Activated gamma-delta T cell treated with Interleukin-2 at 50 U/mL for 16 hours (primary cell): ENCODE results near the gene EDRF1.

Experiments used
- DNase-seq: peaks from one replicate; pipeline ENCODE4 v3.0.0-alpha.2; 2020

The EDRF1 gene

DNA sequence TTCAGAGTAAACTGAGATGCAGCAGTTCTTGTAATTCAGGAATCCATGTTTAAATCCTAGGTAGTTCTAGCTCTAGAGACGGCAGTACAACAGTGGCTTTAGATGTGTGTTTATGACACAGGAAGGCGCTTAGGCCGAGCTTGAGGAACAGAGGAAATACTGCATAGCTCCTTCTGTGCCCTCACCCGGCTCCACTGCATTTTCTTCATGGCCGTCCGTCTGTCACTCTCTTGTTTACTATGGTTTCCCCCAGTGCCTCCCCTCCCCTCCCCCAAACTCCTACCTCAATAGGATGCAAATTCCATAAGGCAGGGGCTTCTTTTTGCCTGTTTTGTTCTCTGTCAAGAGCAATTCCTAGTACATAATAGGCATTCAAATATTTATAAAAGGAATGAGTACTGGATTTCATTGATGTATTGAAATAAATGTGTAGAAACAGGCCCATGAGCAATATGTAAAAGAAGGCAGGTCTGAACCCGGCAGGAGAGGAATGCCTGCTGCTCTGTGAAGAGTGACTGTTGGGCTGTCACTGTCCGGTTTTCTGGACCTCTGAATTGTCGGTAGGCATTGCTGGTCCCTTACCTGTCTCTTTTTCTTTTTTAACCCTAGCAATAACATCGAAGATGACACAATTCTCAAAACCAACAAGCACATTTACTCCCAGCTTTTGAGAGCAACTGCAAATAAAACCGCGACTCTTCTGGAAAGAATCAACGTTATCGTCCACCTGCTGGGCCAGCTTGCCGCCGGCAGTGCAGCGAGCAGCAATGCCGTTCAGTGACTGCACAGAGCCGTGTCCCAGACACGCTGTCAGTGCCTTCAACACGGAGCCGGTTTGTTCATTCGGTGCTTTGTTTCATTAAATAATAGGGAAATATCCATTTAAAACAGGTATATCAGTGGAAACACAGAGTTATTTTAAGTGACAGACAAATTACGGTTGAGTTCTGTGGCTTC lies 43.5 kb downstream of the EDRF1 start:
- no peak for DNase-seq

DNA sequence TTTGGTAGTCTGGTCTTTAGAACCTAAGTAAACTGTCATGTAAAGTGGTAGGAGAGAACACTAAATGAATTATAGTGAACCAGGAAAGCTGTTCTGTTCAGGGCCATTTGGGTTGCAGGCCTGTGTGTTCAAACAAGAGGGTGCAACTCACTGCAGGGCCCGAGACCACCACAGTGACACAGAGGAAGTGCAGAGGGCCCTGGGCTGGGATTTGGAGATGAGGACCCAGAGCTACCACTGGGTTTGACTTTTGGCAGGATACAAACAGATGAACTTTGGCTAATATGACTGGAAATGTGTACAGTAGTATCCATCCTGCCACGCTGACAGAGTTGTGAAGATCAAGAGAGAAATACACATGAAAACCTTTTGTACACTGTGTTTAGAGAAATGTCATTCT lies 46.3 kb downstream of the EDRF1 start:
- no peak for DNase-seq

DNA sequence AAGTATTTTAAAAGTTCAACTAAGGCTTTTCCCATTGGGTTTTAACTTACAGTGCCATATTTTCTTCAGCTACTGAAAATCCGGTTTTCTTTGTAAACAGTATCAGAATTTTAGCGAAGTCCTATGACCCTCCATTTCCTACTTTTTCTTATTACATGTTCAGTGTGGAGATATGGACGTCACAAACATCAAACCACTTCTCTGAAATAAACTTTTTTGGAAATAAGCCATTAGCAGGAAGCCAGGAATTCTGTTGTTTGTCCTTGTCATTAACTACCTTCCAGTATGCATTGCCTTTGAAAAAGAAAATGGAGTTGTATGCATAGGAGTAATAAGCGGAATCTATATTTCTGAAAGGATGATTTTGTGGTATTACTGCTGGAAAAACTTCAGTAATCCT lies 47.0 kb downstream of the EDRF1 start:
- DNase-seq = no peak

DNA sequence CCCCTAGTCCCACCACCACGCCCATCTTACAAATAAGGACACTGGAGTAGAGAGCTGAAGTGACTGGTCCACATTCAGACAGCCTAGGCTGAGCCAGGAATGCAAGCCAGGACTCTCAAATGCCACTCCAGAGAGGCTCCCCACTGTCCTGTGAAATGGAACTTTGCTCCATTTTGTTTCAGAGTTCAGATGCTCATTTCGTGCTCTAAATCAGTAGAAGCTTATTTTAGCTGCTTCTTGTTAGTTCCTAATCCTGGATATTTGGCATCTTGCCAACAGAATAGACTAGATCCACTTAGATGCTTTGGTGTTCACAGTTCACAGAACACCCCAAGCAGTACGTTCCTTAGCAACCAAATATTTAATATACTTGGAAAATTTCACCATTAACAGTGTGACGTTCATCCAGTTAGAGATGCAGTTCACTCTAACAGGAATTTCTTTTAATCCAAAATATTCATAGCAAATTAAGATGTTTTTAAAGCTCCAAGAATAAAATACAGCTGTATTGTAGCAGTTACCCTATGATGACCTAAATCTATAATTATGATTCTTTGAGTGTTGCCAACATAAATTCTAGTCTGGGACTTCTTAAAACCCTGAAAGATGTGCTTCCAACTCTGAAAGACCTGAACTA lies 48.8 kb downstream of the EDRF1 start:
- DNase-seq = no peak

DNA sequence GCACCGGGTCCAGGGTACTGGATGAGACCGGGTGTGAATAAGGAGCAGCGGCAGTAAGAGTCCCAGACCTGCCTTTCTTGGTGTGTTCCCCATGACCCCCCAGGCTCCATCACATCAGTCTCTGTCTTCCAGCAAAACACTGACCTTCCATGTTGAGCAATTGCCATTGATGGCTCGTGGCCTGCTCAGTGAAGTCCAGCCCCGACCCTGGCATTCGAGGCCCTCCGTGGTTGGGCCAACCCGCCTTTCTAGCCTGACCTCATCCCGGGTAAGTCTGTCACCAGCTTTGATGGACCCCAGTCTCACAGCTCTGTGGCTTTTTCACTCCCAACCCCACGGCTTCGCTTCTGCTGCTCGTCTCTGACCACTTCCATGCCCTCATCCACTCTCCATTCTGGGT lies 49.7 kb downstream of the EDRF1 start:
- DNase-seq = no peak

DNA sequence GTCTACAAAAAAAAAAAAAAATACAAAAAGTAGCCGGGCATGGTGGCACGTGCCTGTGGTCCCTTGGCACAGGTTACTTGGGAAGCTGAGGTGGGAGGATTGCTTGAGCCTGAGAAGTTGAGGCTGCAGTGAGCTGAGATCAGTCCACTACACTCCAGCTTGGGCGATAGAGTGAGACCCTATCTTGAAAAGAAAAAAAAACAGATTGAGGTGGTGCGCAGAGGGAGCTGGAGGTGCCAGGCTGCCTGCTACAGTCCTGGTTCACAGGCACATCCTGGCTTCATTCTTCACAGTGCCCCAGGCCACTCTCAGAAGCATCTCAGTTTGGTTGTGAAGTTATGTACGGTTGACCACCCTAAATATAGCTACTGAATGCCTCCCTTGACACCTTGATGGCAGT lies 51.3 kb downstream of the EDRF1 start:
- DNase-seq = no peak

DNA sequence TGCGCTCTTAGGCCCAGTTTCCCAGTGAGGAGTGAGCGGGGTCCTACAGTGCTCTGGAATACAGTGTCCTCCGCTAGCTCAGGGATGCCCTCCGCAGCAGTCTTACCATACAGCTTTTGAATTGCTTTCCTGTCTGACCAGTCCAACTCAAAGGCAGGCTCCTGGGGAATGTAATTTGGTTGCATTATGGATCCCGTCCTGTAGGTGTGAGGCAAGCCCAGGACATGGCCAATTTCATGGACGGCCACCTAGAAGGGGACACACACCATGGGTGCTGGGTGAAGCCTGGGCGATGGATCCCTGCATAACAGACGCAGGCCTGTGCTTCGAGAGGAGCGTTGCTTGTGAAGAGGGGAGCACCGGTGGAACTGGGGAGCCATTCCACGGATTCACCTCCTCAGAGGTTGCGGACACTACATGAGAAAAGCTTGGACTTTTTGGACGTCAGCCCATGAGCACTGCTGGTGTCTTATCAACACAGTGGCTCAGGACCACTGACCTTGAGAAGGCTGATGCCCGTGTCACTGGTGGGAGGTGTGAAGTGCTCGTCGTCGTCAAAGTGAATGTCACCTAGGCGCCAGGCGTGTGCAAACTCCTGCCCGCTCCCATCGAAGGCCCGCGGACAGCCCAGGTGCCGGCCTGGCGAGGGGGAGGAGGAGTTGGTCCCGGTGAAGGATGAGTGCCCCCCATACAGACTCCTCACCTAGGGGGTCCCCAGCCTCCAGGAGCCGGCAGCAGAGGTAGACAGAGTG lies 52.8 kb downstream of the EDRF1 start:
- DNase-seq = no peak

DNA sequence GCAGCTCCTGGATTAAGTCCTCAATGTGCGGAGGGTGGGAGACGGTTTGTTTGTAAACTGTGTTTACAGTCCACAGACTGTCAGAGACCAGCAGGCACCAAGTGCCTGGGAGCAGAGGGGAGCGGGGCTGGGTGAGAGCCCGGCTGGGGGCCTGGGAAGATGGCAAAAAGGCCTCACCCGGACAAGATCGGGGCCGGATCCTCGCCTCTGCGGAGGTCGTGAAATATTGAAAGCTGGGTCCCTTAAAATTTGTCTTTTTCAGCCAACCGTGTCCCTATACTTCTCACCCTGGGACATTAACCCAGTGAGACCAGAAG lies 53.3 kb downstream of the EDRF1 start:
- DNase-seq = no peak

DNA sequence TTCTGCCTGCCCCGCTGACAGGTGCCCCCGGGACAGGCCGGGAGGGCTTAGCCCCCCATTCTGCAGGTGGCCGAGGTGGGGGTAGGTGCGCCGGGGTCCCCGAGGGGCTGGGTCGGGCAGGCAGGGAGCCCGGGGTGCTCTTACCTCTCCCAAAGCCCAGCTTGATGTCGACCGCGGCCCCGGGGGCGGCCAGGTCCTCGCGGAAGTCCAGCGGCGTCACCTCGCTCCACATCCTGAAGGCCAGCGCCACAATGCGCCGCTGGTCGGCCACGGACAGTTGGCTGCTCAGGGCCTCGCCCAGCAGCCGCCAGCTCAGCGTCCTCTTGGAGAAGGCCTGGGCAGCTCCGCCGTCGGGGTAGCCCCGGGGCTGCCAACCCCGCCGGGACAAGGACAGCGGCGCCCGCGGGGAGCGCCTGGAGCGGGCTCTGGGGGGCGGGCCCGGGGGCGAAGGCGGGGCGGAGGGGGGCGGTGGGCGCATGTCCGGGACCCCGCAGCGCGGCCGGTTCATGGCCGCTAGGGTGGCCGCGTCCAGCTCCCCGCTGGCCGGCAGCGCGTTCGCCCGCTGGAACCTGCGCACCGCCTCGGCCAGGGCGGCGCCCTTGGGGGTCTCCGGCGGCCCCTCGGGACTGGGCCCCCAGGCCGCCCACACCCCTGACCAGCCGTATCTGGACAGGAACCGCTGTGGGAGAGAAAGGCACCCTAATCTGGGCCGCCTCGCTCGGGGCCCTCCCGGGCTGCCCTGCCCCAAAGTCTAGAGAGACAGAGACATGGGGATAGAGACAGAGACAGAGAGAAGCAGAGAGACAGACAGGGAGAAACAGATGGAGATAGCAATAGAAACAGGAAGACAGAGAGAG lies 54.4 kb downstream of the EDRF1 start:
- DNase-seq = no peak

DNA sequence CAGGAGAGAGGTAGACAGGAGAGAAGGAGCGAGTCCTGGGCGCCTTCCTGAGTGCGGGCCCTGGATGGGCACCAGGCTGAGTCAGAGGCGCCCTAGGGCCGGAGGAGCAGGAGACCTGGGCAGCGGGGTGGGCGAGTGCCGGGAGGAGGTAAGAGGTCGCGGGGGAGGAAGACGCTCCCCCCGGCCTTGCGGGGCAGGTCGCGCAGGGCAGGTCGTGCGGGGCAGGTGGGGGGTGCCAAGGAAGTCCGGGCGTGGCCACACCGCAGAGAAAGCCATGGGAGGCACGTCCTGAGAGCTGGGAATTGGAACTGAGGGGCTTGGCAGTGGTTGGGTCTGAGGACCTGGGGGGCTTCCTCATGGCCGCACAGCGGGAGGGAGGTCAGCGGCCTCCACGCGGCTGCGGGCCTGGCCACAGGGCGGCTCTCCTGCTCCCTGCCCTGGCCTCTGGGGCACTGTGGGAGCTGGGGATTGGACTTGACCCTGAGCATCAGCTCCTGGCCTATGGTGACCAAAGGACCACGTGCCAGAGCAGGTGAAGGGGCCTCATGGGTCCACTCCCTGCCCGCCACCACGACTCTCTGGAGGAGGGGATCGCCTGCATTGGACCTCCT lies 55.2 kb downstream of the EDRF1 start:
- no peak for DNase-seq

DNA sequence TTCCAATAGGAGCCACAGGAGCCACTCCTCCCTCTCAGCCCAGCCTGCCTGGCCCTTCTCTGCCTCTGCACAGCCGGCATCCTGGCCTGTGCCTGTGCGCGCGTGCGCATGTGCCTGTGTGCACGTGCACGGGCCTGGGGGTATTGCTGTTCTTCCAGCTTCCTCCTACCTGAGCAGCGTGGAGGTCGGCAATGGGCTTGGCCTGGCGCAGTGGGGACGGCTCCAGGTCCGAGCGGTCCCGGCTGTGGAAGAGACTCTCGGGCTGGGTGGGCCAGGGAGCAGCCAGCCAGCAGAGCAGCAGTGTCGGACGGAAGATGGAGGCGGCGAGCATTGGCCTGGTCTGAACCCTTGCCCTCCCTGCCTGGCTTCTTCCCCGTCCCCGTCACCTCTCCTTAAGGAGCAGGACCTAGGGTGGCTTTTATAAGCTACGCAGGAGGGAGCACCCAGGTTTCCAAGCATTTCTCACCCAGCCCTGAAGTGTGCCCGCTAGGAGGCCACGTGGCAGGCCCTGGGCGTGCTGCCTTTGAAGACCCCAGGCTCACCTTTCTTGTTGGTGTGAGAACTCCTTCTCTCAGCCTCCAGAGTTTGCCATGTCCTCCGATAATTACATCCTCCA lies 56.1 kb downstream of the EDRF1 start, which contains the start of gene MMP21:
Gene MMP21 (minus strand): TSS at position 331 of the 616 bp plus-strand sequence. CDS start 0 bp downstream, at position 331.
- no peak for DNase-seq

DNA sequence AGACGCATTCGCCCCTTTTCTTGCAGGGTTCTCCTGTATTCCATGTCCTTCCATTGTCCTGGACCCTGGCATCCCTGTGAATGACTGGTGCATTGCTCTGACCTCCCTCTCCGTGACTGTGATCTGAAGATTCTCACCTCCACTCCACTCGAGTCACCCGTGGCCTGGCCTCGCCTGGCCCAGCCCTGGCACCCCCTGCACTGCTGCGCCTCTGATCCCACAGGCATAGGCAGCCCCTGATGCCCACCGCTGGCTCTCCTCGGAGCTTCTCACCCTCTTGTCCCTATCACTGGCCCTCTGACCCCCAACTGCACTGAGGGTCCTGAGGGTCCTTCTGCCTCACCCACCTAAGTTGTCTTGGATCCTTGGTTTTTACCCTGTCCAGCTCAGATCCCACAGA lies 58.3 kb downstream of the EDRF1 start:
- no peak for DNase-seq

DNA sequence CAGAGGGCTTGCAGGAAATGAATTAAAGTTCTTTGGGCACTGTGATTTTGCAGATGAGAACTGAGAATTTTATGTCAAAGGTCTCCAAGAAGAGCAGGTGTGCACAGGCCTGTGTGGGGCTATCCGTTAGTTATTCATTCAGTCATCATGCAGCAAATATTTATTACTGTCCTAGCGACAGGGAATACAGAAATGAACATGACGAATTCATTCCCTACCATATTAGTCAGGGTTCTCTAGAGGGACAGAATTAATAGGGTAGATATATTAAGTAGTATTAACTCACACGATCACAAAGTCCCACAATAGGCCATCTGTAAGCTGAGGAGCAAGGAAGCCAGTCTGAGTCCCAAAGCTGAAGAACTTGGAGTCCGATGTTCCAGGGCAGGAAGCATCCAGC lies 59.0 kb downstream of the EDRF1 start:
- DNase-seq = no peak

DNA sequence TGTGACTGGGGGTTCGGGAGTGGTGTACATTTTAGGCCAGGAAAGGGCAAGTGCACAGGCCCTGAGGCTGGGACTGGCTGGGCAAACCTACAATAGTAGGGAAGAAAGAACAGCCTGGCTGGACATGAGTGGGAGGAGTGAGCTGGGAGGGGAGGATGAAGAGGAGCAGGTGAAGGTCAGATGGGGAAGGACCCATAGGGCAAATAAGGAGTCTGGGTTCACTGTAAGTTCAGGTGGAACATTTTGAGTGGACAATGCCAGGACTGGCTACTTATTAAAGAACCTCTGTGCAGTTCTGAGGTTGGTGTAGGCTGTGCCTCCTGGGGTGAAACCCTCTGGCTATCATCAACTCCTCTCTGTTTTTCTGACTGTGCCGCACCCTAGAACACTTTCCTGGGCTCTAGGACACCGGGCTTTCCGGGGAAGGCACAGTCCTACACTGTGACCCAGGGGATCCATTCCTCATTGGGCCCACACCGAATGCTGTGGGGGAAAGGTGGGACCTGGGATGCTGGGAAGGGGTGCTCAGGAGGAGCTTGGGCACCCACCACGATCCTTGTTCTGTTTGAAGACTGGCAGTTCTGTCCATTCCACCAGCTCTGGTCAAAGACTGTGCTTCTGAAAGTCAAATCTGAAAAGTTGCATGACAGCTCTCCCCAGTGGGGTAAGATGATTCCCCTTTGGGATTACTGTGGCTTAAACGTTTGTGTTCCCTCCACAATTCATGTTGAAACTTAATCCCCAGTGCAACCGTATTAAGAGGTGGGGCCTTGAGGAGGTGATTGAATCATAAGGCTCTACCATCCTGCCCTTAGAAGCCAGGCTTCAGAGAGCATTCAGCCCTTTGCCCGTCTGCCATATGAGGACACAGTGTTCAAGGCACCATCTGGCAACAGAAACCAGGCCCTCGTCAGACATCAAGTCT lies 60.2 kb downstream of the EDRF1 start:
- no peak for DNase-seq

DNA sequence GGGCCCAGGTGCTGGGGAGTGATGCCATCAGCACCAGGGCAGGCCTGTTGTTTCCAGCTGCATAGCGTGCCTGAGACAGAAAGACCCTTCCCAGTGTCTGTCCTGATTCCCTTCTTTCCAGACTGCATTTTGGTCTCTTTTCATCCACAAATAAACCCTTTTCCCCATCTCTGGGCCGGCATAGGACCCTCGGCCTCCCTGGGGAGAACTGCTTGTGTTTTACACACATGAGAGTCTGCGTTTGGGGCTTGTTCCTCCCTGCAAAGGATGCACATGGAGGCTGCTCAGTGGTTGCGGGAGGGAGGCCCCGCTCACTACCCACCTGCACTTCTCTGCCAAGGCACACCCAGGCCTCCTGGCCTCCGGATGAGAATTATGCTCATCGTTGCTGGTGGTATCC lies 61.9 kb downstream of the EDRF1 start:
- no peak for DNase-seq

DNA sequence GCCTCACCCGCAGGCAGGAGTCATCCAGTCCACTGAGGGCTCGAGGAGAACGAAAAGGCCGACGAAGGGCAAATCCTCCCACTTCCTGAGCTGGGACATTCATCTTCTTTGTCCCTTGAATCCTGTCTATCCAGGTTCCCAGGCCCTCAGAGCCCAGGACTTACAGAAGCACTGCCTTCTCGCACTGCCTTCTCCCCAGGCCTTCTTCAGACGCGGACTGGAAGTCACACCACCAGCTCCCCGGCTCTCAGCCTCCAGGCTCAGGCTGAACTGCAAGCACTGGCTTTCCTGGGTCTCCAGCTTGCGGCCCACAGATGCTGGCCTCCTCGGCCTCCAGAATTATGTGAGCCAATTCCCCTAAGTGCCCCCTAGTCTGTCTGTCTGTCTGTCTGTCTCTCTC lies 62.5 kb downstream of the EDRF1 start:
- DNase-seq = no peak

DNA sequence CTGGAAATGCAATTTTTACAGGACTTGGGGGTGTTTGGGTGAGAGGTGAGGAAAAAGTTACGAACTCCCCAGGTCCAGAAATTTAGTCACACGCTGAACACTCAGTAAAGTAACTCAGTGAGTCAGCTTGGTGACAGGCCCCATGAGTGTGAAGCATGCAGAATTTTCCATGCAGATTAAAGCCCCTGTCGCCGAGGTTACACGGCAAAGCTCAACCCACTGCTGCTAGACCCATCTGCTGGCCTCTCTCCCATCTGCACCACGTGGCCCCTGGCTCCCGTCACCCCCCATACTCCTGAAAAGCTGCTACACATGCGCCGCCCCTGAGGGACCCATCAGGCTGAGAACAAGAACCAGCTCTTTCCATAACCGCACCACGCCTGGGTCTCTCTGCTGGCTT lies 63.1 kb downstream of the EDRF1 start:
- no peak for DNase-seq

DNA sequence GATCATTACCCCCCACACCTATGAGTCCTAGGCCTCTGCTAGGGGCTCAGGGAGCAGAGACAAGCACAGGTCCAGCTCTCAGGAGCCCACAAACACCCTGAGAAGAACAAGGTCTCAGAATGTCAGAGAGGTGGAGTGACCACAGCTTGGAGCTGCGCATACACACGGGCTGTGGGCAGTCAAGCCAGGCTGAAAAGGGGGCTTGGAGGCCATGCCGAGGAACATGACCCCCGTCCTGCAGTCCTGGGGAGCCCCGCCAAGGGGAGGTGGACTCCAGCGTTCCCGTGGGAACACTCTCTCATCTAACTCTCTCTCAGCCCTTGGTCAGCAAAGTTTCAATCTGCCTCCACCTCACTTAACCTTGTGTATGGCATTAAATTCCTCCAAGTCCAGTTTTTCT lies 63.9 kb downstream of the EDRF1 start:
- DNase-seq = no peak

DNA sequence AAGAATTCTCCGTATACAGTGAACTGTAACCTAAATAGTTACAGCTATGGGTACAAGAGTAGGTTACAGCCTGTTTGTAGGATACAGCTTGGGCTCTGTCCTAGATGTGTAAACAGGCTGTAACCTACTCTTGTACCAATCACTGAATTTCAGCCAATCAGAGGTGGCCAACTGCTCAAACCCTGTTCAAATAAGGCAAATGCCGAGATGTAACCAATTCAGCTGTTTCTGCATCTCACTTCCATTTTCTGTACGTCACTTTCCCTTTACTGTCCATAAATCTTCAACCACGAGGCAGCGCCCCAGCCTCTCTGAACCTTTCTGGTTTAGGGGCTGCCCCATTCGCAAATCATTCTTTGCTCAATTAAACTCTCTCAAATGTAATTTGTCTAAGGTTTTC lies 64.4 kb downstream of the EDRF1 start:
- no peak for DNase-seq

DNA sequence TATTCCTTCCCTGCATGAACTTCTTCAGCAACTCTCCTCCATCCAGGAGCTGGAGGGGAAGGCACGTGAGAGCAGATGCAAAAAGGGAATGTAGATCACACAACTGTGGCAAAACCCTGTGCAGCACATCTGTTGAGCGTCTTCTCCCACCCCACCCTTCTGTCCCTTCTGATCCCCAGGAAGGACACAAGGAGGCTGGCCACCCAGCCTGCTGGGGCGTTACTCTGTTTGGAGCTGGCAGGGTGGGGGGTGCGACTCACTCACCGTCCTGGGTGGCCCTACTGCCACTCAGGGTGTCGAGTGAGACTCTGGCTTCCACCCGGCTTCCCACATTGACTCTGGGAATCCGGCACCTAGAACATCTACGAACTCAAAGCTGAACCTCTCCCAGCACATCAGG lies 66.3 kb downstream of the EDRF1 start:
- no peak for DNase-seq
